ENCODE measurements around the gene BTG3. TPM values are rescaled to one million over a fixed set of nuclear protein-coding genes. Genes with fewer than 3 reads are reported as not detected.

Gene BTG3
- total RNA-seq (2021) (21.2 to 25.2 TPM (median 23.9 TPM) in 3 replicates), Bru-seq, nascent RNA (percentile 96 among the genes with signal in this experiment)
- long read RNA-seq, experiment 1, transcript BTG3-202 (5 exons, 1,456 nt): major isoform, 36 of 58 reads
- long read RNA-seq, experiment 1, partial matches to known transcripts: 2 of 58 reads
- long read RNA-seq, experiment 1, other reads (novel, unspliced or antisense): 16 of 58 reads
- long read RNA-seq, experiment 2, transcript BTG3-202 (5 exons, 1,456 nt): major isoform, 26 of 40 reads
- long read RNA-seq, experiment 2, partial matches to known transcripts: 1 of 40 reads
- long read RNA-seq, experiment 2, other reads (novel, unspliced or antisense): 12 of 40 reads
- long read RNA-seq, experiment 3, transcript BTG3-202 (5 exons, 1,456 nt): major isoform, 6 of 6 reads
- long read RNA-seq, experiment 3, partial matches to known transcripts: 0 of 6 reads
- long read RNA-seq, experiment 3, other reads (novel, unspliced or antisense): 0 of 6 reads

GRCh38 chr21:17612565-17613241 is at the start of gene BTG3:
Gene BTG3, minus strand, starts transcription at chr21:17612901. Its CDS starts 3,757 bp downstream, at chr21:17609144.
- H3K4me1 Mint-ChIP-seq: peaks cover 26% of the 10 kb centered on the region
- peak; percentile 73 for DNase-seq (ENCODE audit: low spot score)
- peak; percentile 87 for ATAC-seq
- H3K36me3 Mint-ChIP-seq: peaks cover 26% of the 10 kb centered on the region
- ChIA-PET CTCF (interaction anchor here (1.3 kb wide), 1 partner anchor 27 kb away, joined by 5 read pairs; no protein-coding TSS in a partner anchor), POLR2A (no interaction called here)
- peak within 1 kb of the TSS; percentile 87 for H3K4me3 Mint-ChIP-seq
- H3K27ac Mint-ChIP-seq: peak within 1 kb of the TSS; percentile 80
- peaks cover 20% of the 10 kb centered on the region for H3K27me3 Mint-ChIP-seq (ENCODE audit: low read depth)
- H3K9me3 Mint-ChIP-seq: peaks cover 6% of the 10 kb centered on the region
- TF ChIP-seq ZNF423 (CRISPR knock-in tag; IDR thresholded peaks at IDR 0.05) (no peak), E2F5 (CRISPR knock-in tag; IDR thresholded peaks at IDR 0.05) (peak; percentile 94), SP1 (CRISPR knock-in tag; conservative IDR thresholded peaks at IDR 0.05) (peak; percentile 62; the same call in 1 of the 2 replicates), ZBTB43 (CRISPR knock-in tag; IDR thresholded peaks at IDR 0.05) (peak; percentile 56; the same call in 1 of the 2 replicates), ZNF281 (CRISPR knock-in tag; IDR thresholded peaks at IDR 0.05) (no peak), JUN (CRISPR knock-in tag; IDR thresholded peaks at IDR 0.05) (0 out of 2 replicates have a peak, but pooled peaks have one; percentile 30), CREB1 (CRISPR knock-in tag; IDR thresholded peaks at IDR 0.05) (0 out of 2 replicates have a peak, but pooled peaks have one; percentile 27), GRHL2 (CRISPR knock-in tag; IDR thresholded peaks at IDR 0.05; ENCODE audit: insufficient replicate concordance, severe bottlenecking) (no peak), FOXP4 (CRISPR knock-in tag; IDR thresholded peaks at IDR 0.05) (0 out of 2 replicates have a peak, but pooled peaks have one; percentile 57), ESRRA (CRISPR knock-in tag; IDR thresholded peaks at IDR 0.05; ENCODE audit: borderline replicate concordance) (no peak), PRDM15 (CRISPR knock-in tag; IDR thresholded peaks at IDR 0.05) (no peak), ERG (CRISPR knock-in tag; IDR thresholded peaks at IDR 0.05) (no peak), ELF4 (CRISPR knock-in tag; IDR thresholded peaks at IDR 0.05; ENCODE audit: low read depth) (no peak), AR (CRISPR knock-in tag; IDR thresholded peaks at IDR 0.05) (no peak)

Data from WTC11 (cell line).